ENCODE data around the gene ATP8A2. TPM values are rescaled to one million over a fixed set of nuclear protein-coding genes. Genes with fewer than 3 reads are reported as not detected.

The ATP8A2 gene
- total and polyA plus RNA-seq, 4 donors = 0.01 to 0.08 (median 0.05) TPM; not detected in 1

DNA sequence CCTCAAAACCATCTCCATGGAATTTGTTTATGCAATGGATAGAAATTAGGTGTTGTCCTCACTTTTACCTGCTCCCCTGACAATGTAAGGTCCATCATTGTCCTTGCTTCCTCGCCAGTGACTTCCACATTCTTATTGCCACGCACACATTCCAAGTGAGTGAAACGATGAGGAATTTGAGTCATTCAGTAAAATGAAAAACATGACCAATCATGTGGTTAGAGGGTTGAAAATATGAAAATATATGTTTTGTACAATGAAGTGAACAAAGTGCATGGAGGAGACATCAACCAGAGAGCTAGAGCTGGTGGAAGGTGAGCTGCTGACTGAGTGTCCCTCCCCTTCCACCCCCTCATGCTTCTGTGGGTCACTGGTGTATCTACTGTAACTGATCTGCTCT lies 91.7 kb downstream of the ATP8A2 start (continued):
- TF ChIP-seq YY1 (IDR thresholded peaks at IDR 0.05) = no peak
- TF ChIP-seq HNF4A (conservative IDR thresholded peaks at IDR 0.05) = no peak
- TF ChIP-seq CTCF (IDR thresholded peaks at IDR 0.05; ENCODE audit: low read depth, low read length, missing input control) = no peak
- no peak for TF ChIP-seq TAF1 (conservative IDR thresholded peaks at IDR 0.05)

GRCh38 chr13:25466880-25467279 lies 95.1 kb downstream of the ATP8A2 start:
- Histone ChIP-seq H3K27me3 (ENCODE audit: control insufficient read depth in 4 of 4, insufficient read depth in 4 of 4, low read length in 3 of 4) (peaks cover 0 to 9% (median 5%) of the 10 kb centered on the region in 4 donors), H3K4me1 (ENCODE audit: control insufficient read depth in 4 of 4, insufficient read depth in 4 of 4, low read length in 3 of 4) (peaks cover 0 to 4% (median 0%) of the 10 kb centered on the region in 4 donors)
- no peak for DNase-seq (ENCODE audit: low spot score)

More at GRCh38 chr13:25466880-25467279, 95.1 kb downstream of the ATP8A2 start:
- TF ChIP-seq FOXA2 (IDR thresholded peaks at IDR 0.05) = no peak
- no peak for TF ChIP-seq SP1 (IDR thresholded peaks at IDR 0.05)
- TF ChIP-seq HNF4G (IDR thresholded peaks at IDR 0.05) = no peak
- TF ChIP-seq FOXA1 (IDR thresholded peaks at IDR 0.05) = no peak
- TF ChIP-seq NR2F2 (IDR thresholded peaks at IDR 0.05) = no peak
- TF ChIP-seq MAX (IDR thresholded peaks at IDR 0.05) = no peak
- no peak for TF ChIP-seq EGR1 (IDR thresholded peaks at IDR 0.05; ENCODE audit: low read depth in 2 of 2)
- no peak for TF ChIP-seq HNF4A (conservative IDR thresholded peaks at IDR 0.05)
- no peak for TF ChIP-seq JUND (IDR thresholded peaks at IDR 0.05)
- TF ChIP-seq CTCF (IDR thresholded peaks at IDR 0.05; ENCODE audit: low read depth, low read length, missing input control) = no peak
- TF ChIP-seq, protein P1, sequence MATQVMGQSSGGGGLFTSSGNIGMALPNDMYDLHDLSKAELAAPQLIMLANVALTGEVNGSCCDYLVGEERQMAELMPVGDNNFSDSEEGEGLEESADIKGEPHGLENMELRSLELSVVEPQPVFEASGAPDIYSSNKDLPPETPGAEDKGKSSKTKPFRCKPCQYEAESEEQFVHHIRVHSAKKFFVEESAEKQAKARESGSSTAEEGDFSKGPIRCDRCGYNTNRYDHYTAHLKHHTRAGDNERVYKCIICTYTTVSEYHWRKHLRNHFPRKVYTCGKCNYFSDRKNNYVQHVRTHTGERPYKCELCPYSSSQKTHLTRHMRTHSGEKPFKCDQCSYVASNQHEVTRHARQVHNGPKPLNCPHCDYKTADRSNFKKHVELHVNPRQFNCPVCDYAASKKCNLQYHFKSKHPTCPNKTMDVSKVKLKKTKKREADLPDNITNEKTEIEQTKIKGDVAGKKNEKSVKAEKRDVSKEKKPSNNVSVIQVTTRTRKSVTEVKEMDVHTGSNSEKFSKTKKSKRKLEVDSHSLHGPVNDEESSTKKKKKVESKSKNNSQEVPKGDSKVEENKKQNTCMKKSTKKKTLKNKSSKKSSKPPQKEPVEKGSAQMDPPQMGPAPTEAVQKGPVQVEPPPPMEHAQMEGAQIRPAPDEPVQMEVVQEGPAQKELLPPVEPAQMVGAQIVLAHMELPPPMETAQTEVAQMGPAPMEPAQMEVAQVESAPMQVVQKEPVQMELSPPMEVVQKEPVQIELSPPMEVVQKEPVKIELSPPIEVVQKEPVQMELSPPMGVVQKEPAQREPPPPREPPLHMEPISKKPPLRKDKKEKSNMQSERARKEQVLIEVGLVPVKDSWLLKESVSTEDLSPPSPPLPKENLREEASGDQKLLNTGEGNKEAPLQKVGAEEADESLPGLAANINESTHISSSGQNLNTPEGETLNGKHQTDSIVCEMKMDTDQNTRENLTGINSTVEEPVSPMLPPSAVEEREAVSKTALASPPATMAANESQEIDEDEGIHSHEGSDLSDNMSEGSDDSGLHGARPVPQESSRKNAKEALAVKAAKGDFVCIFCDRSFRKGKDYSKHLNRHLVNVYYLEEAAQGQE (IDR thresholded peaks at IDR 0.05) = no peak
- TF ChIP-seq TAF1 (conservative IDR thresholded peaks at IDR 0.05) = no peak
- no peak for TF ChIP-seq RXRA (IDR thresholded peaks at IDR 0.05)
- TF ChIP-seq, protein P2, sequence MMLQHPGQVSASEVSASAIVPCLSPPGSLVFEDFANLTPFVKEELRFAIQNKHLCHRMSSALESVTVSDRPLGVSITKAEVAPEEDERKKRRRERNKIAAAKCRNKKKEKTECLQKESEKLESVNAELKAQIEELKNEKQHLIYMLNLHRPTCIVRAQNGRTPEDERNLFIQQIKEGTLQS (IDR thresholded peaks at IDR 0.05) = no peak
- no peak for TF ChIP-seq ZBTB33 (IDR thresholded peaks at IDR 0.05)
- TF ChIP-seq GABPA (IDR thresholded peaks at IDR 0.05 in 1 of 2, conservative IDR thresholded peaks at IDR 0.05 in 1 of 2) = no peak
- no peak for TF ChIP-seq RAD21 (IDR thresholded peaks at IDR 0.05)
- Histone ChIP-seq H3K36me3 (ENCODE audit: control insufficient read depth in 4 of 4, insufficient read depth in 3 of 4, low read depth in 1 of 4, low read length in 3 of 4) (no peaks in the 10 kb centered on the region), H3K9me3 (ENCODE audit: control insufficient read depth in 4 of 4, low read length in 3 of 4) (no peaks in the 10 kb centered on the region), H3K27ac (ENCODE audit: low read depth in 1 of 2, low read length in 2 of 2) (no peak overlapping the region), H3K4me3 (ENCODE audit: low read depth in 1 of 3, low read length in 3 of 3) (no peak overlapping the region), H3K9ac (ENCODE audit: low read depth in 1 of 2, low read length in 2 of 2) (no peak overlapping the region)
- 64% methylated on average over 4 of the region's 4 CpGs for WGBS

Measured in liver (tissue), 9 donors.